Tibial nerve (tissue), 4 donors: ENCODE measurements around the gene ADI1. TPM values are rescaled to one million over a fixed set of nuclear protein-coding genes. Genes with fewer than 3 reads are reported as not detected.
"Not testable (repeated sequence)": the region's sequence is repeated elsewhere in the genome, so short reads cannot be mapped to it uniquely, and the experiment has no call there.

Experiments
- DNase-seq, 2 donors: peaks; one replicate each; pipeline ENCODE4 v3.0.0-alpha.2; 2019; ENCODE audit warnings: low spot score in 2 of 2
- H3K27ac ChIP-seq, 4 donors: fragments of 200-600 bp; sonication (generic) in 3 of 4; one replicate each; pipeline ENCODE4 v1.5.1; 2017 to 2019; ENCODE audit warnings: mild to moderate bottlenecking in 1 of 4
- H3K27me3 ChIP-seq, 2 donors: fragments of 200-600 bp; sonication (generic) in 1 of 2; one replicate each; pipeline versions ENCODE4 v1.5.1 to v1.6.0; 2017 to 2019
- H3K36me3 ChIP-seq, 3 donors: fragments of 200-600 bp; sonication (generic); one replicate each; pipeline ENCODE4 v1.5.1; 2018 to 2019
- H3K4me1 ChIP-seq, 4 donors: fragments of 200-600 bp; sonication (generic) in 3 of 4; one replicate each; pipeline ENCODE4 v1.5.1; 2017 to 2019
- H3K4me3 ChIP-seq, 4 donors: fragments of 200-600 bp; sonication (generic) in 3 of 4; one replicate each; pipeline ENCODE4 v1.5.1; 2017 to 2019; ENCODE audit warnings: mild to moderate bottlenecking in 1 of 4, moderate library complexity in 1 of 4
- H3K9me3 ChIP-seq, 4 donors: fragments of 200-600 bp; sonication (generic) in 3 of 4; one replicate each; pipeline ENCODE4 v1.5.1; 2017 to 2019
- EP300 ChIP-seq, 2 donors: sonication (generic); formaldehyde crosslinking; IDR thresholded peaks; one replicate each; pipeline ENCODE4 v1.6.1; 2017; ENCODE audit warnings: antibody characterized with exemption in 2 of 2, mild to moderate bottlenecking in 1 of 2
- POLR2A ChIP-seq, 2 donors: fragments of 450-650 bp; IDR thresholded peaks; one replicate each; pipeline ENCODE4 v1.6.1; 2017; ENCODE audit warnings: antibody characterized with exemption in 2 of 2, mild to moderate bottlenecking in 2 of 2, moderate library complexity in 2 of 2
- WGBS, 2 donors: methylation state at CpG; one replicate each; pipeline ENCODE4 v1.1.5; 2018; 5-methylcytosine and 5-hydroxymethylcytosine counted together
- total RNA-seq, 4 donors: library from RNA; depleted of rRNA; stranded (reverse); fragments of >200 nt; gene quantifications; one replicate each; pipeline ENCODE4 v1.1.0, GENCODE V29; 2016
- TF ChIP-seq, protein P1 (sequence below), 5 experiments: fragments of 200-600 bp in 3 of 5; fragments of 450-650 bp in 2 of 5; sonication (generic) in 3 of 5; IDR thresholded peaks; one replicate each; pipeline ENCODE4 v1.5.1; 2016 to 2019; ENCODE audit warnings: antibody characterized with exemption in 5 of 5, mild to moderate bottlenecking in 3 of 5, moderate library complexity in 2 of 5

The ADI1 gene
- total RNA-seq, 4 donors from 2014 or later: 51.9 to 112 (median 106) TPM

DNA sequence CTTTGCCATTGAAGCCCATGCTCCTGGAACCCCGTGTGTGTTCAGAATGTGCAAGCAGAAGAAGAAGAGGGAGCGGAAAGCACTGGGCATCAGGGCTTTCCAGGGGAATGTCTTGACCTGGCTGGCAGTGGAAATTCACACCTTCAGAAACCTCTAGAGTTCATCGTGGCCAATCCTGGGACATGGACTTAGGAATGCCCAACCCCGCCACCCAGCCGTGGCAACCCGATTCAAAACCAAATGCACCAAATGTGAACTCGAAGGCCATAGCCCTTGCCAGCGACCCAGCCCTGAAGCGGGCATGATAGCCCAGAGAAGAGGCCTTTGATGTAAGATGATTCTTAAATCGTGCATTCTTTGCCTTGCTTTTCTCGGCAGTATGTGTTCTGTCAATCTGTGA is 69.4 kb downstream of the ADI1 start:
- H3K36me3 ChIP-seq: peaks cover 0 to 60% (median 9%) of the 10 kb centered on the region in 3 donors
- no peak for TF ChIP-seq EP300 (IDR thresholded peaks at IDR 0.05)
- TF ChIP-seq POLR2A (IDR thresholded peaks at IDR 0.05): no peak
- TF ChIP-seq, protein P1, sequence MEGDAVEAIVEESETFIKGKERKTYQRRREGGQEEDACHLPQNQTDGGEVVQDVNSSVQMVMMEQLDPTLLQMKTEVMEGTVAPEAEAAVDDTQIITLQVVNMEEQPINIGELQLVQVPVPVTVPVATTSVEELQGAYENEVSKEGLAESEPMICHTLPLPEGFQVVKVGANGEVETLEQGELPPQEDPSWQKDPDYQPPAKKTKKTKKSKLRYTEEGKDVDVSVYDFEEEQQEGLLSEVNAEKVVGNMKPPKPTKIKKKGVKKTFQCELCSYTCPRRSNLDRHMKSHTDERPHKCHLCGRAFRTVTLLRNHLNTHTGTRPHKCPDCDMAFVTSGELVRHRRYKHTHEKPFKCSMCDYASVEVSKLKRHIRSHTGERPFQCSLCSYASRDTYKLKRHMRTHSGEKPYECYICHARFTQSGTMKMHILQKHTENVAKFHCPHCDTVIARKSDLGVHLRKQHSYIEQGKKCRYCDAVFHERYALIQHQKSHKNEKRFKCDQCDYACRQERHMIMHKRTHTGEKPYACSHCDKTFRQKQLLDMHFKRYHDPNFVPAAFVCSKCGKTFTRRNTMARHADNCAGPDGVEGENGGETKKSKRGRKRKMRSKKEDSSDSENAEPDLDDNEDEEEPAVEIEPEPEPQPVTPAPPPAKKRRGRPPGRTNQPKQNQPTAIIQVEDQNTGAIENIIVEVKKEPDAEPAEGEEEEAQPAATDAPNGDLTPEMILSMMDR (IDR thresholded peaks at IDR 0.05): no peak

DNA sequence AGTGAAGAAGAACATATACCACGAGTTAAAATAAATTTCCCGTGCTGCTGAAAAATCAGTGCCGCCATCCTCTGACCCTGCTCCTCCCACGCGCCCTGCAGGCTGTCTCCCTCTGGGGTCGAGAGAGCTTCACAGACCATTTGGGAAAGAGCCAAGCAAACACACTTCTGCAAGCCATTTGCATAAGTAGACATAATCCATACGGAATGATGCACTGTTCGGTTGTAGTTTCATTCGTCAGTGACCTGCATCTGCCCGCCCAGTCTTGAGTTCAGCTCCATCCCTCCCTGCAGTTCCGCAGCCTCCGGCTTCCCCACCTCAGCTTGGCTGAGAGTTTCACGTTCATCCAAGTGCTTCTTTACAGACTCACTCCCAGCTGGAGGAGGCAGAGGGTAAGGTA is 70.2 kb downstream of the ADI1 start:
- DNase-seq: no peak
- Histone ChIP-seq H3K36me3 (peaks cover 0 to 62% (median 12%) of the 10 kb centered on the region in 3 donors), H3K4me1 (peaks cover 0 to 41% (median 2%) of the 10 kb centered on the region in 4 donors), H3K4me3 (no peak overlapping the region), H3K27me3 (no peaks in the 10 kb centered on the region), H3K9me3 (no peaks in the 10 kb centered on the region), H3K27ac (peak overlapping the region in 1 of 4 donors; percentile 63)
- TF ChIP-seq, protein P1 (IDR thresholded peaks at IDR 0.05): no peak
- TF ChIP-seq EP300 (IDR thresholded peaks at IDR 0.05) (no peak), POLR2A (IDR thresholded peaks at IDR 0.05) (no peak)
- 54 to 59% methylated on average over 13 of the region's 13 CpGs for whole genome bisulfite sequencing, 2 donors

More for the DNA sequence above, 69.4 kb downstream of the ADI1 start:
- 87 to 89% methylated on average over 11 of the region's 11 CpGs for WGBS, 2 donors
- no peak for DNase-seq
- Histone ChIP-seq H3K27me3 (no peaks in the 10 kb centered on the region), H3K4me3 (no peak overlapping the region), H3K9me3 (no peaks in the 10 kb centered on the region), H3K27ac (peak overlapping the region in 1 of 4 donors; percentile 63), H3K4me1 (peaks cover 0 to 41% (median 2%) of the 10 kb centered on the region in 4 donors)

DNA sequence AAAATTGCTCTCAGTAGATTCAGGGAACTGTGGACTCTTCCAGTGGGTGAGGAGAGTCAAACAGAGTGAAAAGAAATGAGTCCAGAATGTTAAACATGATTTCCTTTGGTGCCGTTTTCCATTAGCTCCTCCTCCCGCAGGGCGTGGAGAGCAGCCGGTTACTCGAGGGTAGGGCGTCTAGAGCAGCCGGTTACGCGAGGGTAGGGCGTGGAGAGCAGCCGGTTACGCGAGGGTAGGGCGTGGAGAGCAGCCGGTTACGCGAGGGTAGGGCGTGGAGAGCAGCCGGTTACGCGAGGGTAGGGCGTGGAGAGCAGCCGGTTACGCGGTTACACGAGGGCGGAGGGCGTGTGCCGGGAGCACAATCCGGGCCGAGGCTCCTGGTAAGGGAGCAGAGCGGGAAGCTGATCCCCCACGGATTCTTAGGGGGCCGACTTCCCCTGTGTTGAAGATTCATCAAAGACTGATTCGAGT is 70.9 kb downstream of the ADI1 start:
- 63 to 78% methylated on average over 35 of the region's 35 CpGs for WGBS, 2 donors
- peaks cover 0 to 35% (median 2%) of the 10 kb centered on the region in 4 donors for H3K4me1 ChIP-seq
- peak overlapping the region in 2 of 4 donors; percentile 37 to 63 for H3K27ac ChIP-seq
- H3K4me3 ChIP-seq: peak overlapping the region in 1 of 4 donors; percentile 14
- H3K36me3 ChIP-seq: peaks cover 0 to 68% (median 16%) of the 10 kb centered on the region in 3 donors
- H3K9me3 ChIP-seq, H3K27me3 ChIP-seq, DNase-seq: not testable (repeated sequence)

DNA sequence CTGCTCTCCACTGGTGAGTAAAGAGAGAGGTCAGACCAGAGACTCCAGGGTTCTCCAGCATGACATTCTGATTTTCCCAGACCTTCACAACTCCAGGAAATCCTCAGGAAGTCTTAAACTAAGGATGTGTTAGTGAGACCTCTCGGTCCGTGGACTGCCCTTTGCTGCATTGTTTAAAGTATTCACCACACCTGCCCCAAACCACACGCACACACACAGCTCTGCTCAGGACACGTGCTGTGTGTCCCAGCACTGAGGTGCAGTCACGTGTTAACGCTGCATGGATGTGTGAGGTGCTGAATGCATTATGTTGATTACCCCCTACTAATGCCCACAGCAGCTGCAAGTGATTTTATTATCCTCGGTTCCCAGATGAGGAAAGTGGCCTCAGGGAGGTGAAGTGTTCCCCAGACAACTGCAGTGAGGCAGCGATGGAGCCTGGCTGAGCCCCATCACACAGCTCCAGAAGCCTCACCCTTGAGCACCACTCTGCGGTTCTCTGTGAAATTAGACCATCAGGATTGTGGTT is 71.5 kb downstream of the ADI1 start:
- no peaks in the 10 kb centered on the region for H3K27me3 ChIP-seq
- no peaks in the 10 kb centered on the region for H3K9me3 ChIP-seq
- peaks cover 0 to 30% (median 2%) of the 10 kb centered on the region in 4 donors for H3K4me1 ChIP-seq
- H3K36me3 ChIP-seq: peaks cover 0 to 74% (median 16%) of the 10 kb centered on the region in 3 donors
- no peak for DNase-seq
- no peak for TF ChIP-seq POLR2A (IDR thresholded peaks at IDR 0.05)
- TF ChIP-seq EP300 (IDR thresholded peaks at IDR 0.05): no peak
- TF ChIP-seq, protein P1 (IDR thresholded peaks at IDR 0.05): no peak
- no peak overlapping the region for H3K4me3 ChIP-seq
- WGBS, 2 donors: 54 to 65% methylated on average over 7 to 9 of the region's 9 CpGs
- peak overlapping the region in 2 of 4 donors; percentile 37 to 63 for H3K27ac ChIP-seq

Other genes starting within 250 kb of the ADI1 start
- 10 to 100 TPM; 24.9 to 46.2 (median 36.3) TPM for gene EIPR1, start 141.7 kb downstream of the ADI1 start, total RNA-seq
- 100 to 1,000 TPM; 125 to 157 (median 145) TPM for gene TRAPPC12, start 139.8 kb downstream of the ADI1 start, total RNA-seq
- gene RNASEH1, start 38.8 kb upstream of the ADI1 start, total RNA-seq: 10 to 100 TPM; 21.6 to 31.0 (median 26.1) TPM
- gene RPS7, start 55.7 kb upstream of the ADI1 start, total RNA-seq: 1,000 to 10,000 TPM; 2,343 to 3,332 (median 3,117) TPM
- 1 to 10 TPM in 2 of 4 donors, under 1 TPM in 1, not detected in 1; 0.66 to 6.7 (median 1.6) TPM for gene COLEC11, start 75.6 kb upstream of the ADI1 start, total RNA-seq
- 10 to 100 TPM in 3 of 4 donors, 1 to 10 TPM in 1; 5.7 to 16.6 (median 12.2) TPM for gene ALLC, start 138.7 kb upstream of the ADI1 start, total RNA-seq
- 10 to 100 TPM in 1 of 4 donors, 1 to 10 TPM in 3; 2.9 to 22.3 (median 5.6) TPM for gene DCDC2C, start 184.0 kb upstream of the ADI1 start, total RNA-seq